Loucy (cell line): ENCODE data around the gene PGAM1.
"Not testable (repeated sequence)": the region's sequence is repeated elsewhere in the genome, so short reads cannot be mapped to it uniquely, and the experiment has no call there.

Experiments used
- H2AFZ ChIP-seq: fragments of 200-600 bp; sonication (generic); 2 replicates; pipeline ENCODE4 v1.6.0; 2016; ENCODE audit warnings: antibody characterized with exemption, mild to moderate bottlenecking, low read length, moderate library complexity
- H3F3A ChIP-seq: fragments of 200-600 bp; 2 replicates; pipeline ENCODE4 v1.6.0; 2016; ENCODE audit warnings: antibody characterized with exemption, low read depth, mild to moderate bottlenecking
- H3K27me3 ChIP-seq: fragments of 200-600 bp; sonication (generic); 2 replicates; pipeline ENCODE4 v1.6.1; 2014; ENCODE audit warnings: low read length, mild to moderate bottlenecking; ENCODE audit not compliant: insufficient read depth, poor library complexity, severe bottlenecking
- H3K36me3 ChIP-seq: fragments of 200-600 bp; sonication (generic); 2 replicates; pipeline ENCODE4 v1.6.1; 2016; ENCODE audit warnings: low read length; ENCODE audit not compliant: insufficient read depth
- H3K4me1 ChIP-seq: fragments of 200-600 bp; sonication (generic); 2 replicates; pipeline ENCODE4 v1.5.1; 2014; ENCODE audit warnings: low read length, mild to moderate bottlenecking; ENCODE audit not compliant: insufficient read depth, poor library complexity, severe bottlenecking
- H3K4me2 ChIP-seq: fragments of 200-600 bp; sonication (generic); 2 replicates; pipeline ENCODE4 v1.6.0; 2014; ENCODE audit warnings: antibody characterized with exemption, low read length, low read depth, mild to moderate bottlenecking; ENCODE audit not compliant: poor library complexity, severe bottlenecking
- H3K4me3 ChIP-seq: fragments of 200-600 bp; sonication (generic); 2 replicates; pipeline ENCODE4 v1.5.1; 2014; ENCODE audit warnings: low read length, mild to moderate bottlenecking, mixed read lengths; ENCODE audit not compliant: poor library complexity, severe bottlenecking
- H3K79me2 ChIP-seq: fragments of 200-600 bp; sonication (generic); 2 replicates; pipeline ENCODE4 v1.6.1; 2014; ENCODE audit warnings: low read length; ENCODE audit not compliant: insufficient read depth
- H3K9ac ChIP-seq: fragments of 200-600 bp; sonication (generic); 2 replicates; pipeline ENCODE4 v1.6.0; 2014; ENCODE audit warnings: mild to moderate bottlenecking, low read depth, low read length, moderate library complexity; ENCODE audit not compliant: poor library complexity, severe bottlenecking
- H3K9me2 ChIP-seq: fragments of 200-600 bp; sonication (generic); replicated peaks from 2 replicates; pipeline ENCODE4 v1.6.1; 2016; ENCODE audit warnings: low read depth, low read length, mixed read lengths
- H3K9me3 ChIP-seq: fragments of 200-600 bp; sonication (generic); 2 replicates; pipeline ENCODE4 v1.6.1; 2014; ENCODE audit warnings: mild to moderate bottlenecking, antibody characterized with exemption, low read length, low read depth; ENCODE audit not compliant: insufficient read depth
- H4K20me1 ChIP-seq: fragments of 200-600 bp; sonication (generic); 2 replicates; pipeline ENCODE4 v1.6.0; 2014; ENCODE audit warnings: antibody characterized with exemption, low read length, mild to moderate bottlenecking; ENCODE audit not compliant: insufficient read depth, poor library complexity, severe bottlenecking
- EZH2phosphoT487 ChIP-seq: fragments of 200-600 bp; IDR thresholded peaks from 2 replicates; pipeline ENCODE4 v1.6.1; 2018; ENCODE audit warnings: antibody characterized with exemption, mild to moderate bottlenecking, moderate library complexity, borderline replicate concordance
- TF ChIP-seq, protein P1 (sequence below): fragments of 200-600 bp; sonication (generic); conservative IDR thresholded peaks from 2 replicates; pipeline ENCODE4 v1.5.1; 2014; ENCODE audit warnings: mild to moderate bottlenecking, antibody characterized with exemption, low read length

The PGAM1 gene

GRCh38 chr10:97412891-97413304 is 13.1 kb upstream of the PGAM1 start:
- no peaks in the 10 kb centered on the region for H4K20me1 ChIP-seq
- no peaks in the 10 kb centered on the region for H3K36me3 ChIP-seq
- H3F3A ChIP-seq, result no peaks in the 10 kb centered on the region
- H3K27me3 ChIP-seq, result no peaks in the 10 kb centered on the region
- H3K9ac ChIP-seq, result no peak overlapping the region
- H2AFZ ChIP-seq, result no peak overlapping the region
- TF ChIP-seq, protein P1, sequence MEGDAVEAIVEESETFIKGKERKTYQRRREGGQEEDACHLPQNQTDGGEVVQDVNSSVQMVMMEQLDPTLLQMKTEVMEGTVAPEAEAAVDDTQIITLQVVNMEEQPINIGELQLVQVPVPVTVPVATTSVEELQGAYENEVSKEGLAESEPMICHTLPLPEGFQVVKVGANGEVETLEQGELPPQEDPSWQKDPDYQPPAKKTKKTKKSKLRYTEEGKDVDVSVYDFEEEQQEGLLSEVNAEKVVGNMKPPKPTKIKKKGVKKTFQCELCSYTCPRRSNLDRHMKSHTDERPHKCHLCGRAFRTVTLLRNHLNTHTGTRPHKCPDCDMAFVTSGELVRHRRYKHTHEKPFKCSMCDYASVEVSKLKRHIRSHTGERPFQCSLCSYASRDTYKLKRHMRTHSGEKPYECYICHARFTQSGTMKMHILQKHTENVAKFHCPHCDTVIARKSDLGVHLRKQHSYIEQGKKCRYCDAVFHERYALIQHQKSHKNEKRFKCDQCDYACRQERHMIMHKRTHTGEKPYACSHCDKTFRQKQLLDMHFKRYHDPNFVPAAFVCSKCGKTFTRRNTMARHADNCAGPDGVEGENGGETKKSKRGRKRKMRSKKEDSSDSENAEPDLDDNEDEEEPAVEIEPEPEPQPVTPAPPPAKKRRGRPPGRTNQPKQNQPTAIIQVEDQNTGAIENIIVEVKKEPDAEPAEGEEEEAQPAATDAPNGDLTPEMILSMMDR, result no peak
- no peak for TF ChIP-seq EZH2phosphoT487
- H3K9me2 ChIP-seq, result no peaks in the 10 kb centered on the region
- no peaks in the 10 kb centered on the region for H3K79me2 ChIP-seq
- H3K4me3 ChIP-seq, result no peak overlapping the region
- H3K9me3 ChIP-seq, result no peaks in the 10 kb centered on the region
- no peak overlapping the region for H3K4me2 ChIP-seq
- peaks cover 20% of the 10 kb centered on the region for H3K4me1 ChIP-seq

GRCh38 chr10:97416565-97416964 is 9.4 kb upstream of the PGAM1 start:
- H3K36me3 ChIP-seq, result no peaks in the 10 kb centered on the region
- H3K4me1 ChIP-seq, result peaks cover 20% of the 10 kb centered on the region
- no peak overlapping the region for H2AFZ ChIP-seq

DNA sequence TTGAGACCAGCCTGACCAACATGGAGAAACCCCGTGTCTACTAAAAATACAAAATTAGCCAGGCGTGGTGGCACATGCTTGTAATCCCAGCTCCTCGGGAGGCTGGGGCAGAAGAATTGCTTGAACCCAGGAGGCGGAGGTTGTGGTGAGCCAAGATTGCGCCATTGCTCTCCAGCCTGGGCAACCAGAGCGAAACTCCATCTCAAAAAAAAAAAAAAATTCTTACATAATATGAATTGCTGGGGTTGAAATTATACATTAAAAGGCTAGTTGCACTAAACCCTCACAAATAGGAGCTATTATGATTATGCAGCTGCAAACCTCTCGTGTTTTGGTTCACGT is 2.3 kb upstream of the PGAM1 start:
- Histone ChIP-seq H3K79me2 (peaks cover 36% of the 10 kb centered on the region), H4K20me1 (peaks cover 19% of the 10 kb centered on the region), H3K4me1 (peaks cover 11% of the 10 kb centered on the region)
- H3F3A ChIP-seq, H3K4me2 ChIP-seq, H3K9ac ChIP-seq, H3K9me3 ChIP-seq, H2AFZ ChIP-seq, H3K9me2 ChIP-seq, H3K27me3 ChIP-seq, H3K36me3 ChIP-seq, H3K4me3 ChIP-seq: not testable (repeated sequence)

More at GRCh38 chr10:97416565-97416964, 9.4 kb upstream of the PGAM1 start:
- no peaks in the 10 kb centered on the region for H4K20me1 ChIP-seq
- no peaks in the 10 kb centered on the region for H3K79me2 ChIP-seq
- H3K4me2 ChIP-seq, result peak overlapping the region; percentile 6
- H3K4me3 ChIP-seq, result no peak overlapping the region
- no peaks in the 10 kb centered on the region for H3K27me3 ChIP-seq
- TF ChIP-seq EZH2phosphoT487, result no peak
- no peaks in the 10 kb centered on the region for H3K9me3 ChIP-seq
- no peak overlapping the region for H3K9ac ChIP-seq
- H3F3A ChIP-seq, result no peaks in the 10 kb centered on the region
- H3K9me2 ChIP-seq, result no peaks in the 10 kb centered on the region

GRCh38 chr10:97426776-97427570 is 982 bp downstream of the PGAM1 start:
- H3K79me2 ChIP-seq, result peaks cover 68% of the 10 kb centered on the region

More at GRCh38 chr10:97426776-97427570, 982 bp downstream of the PGAM1 start:
- peaks cover 6% of the 10 kb centered on the region for H3K27me3 ChIP-seq
- no peaks in the 10 kb centered on the region for H3K9me3 ChIP-seq
- peak overlapping the region; percentile 92 for H3K4me2 ChIP-seq
- peaks cover 34% of the 10 kb centered on the region; the same call in 1 of the 2 replicates for H3K36me3 ChIP-seq
- peak overlapping the region; percentile 81 for H3K4me3 ChIP-seq
- H3F3A ChIP-seq, result no peaks in the 10 kb centered on the region
- H3K4me1 ChIP-seq, result peaks cover 27% of the 10 kb centered on the region
- peaks cover 49% of the 10 kb centered on the region for H4K20me1 ChIP-seq
- H2AFZ ChIP-seq, result no peak overlapping the region
- TF ChIP-seq, protein P1, result no peak
- TF ChIP-seq EZH2phosphoT487, result no peak
- H3K9me2 ChIP-seq, result no peaks in the 10 kb centered on the region
- H3K9ac ChIP-seq, result peak overlapping the region; percentile 96
